GM12874 (cell line): ENCODE data around the gene CHCHD3.

Experiments
- TF ChIP-seq, protein P1 (sequence below): IDR thresholded peaks from 2 replicates; pipeline ENCODE4 v1.5.1; 2011; ENCODE audit warnings: low read depth, mild to moderate bottlenecking, control low read depth, low read length, moderate library complexity; ENCODE audit not compliant: insufficient read depth

The CHCHD3 gene

GRCh38 chr7:133040674-133041073 lies 41.2 kb downstream of the CHCHD3 start:
- TF ChIP-seq, protein P1, sequence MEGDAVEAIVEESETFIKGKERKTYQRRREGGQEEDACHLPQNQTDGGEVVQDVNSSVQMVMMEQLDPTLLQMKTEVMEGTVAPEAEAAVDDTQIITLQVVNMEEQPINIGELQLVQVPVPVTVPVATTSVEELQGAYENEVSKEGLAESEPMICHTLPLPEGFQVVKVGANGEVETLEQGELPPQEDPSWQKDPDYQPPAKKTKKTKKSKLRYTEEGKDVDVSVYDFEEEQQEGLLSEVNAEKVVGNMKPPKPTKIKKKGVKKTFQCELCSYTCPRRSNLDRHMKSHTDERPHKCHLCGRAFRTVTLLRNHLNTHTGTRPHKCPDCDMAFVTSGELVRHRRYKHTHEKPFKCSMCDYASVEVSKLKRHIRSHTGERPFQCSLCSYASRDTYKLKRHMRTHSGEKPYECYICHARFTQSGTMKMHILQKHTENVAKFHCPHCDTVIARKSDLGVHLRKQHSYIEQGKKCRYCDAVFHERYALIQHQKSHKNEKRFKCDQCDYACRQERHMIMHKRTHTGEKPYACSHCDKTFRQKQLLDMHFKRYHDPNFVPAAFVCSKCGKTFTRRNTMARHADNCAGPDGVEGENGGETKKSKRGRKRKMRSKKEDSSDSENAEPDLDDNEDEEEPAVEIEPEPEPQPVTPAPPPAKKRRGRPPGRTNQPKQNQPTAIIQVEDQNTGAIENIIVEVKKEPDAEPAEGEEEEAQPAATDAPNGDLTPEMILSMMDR: no peak

DNA sequence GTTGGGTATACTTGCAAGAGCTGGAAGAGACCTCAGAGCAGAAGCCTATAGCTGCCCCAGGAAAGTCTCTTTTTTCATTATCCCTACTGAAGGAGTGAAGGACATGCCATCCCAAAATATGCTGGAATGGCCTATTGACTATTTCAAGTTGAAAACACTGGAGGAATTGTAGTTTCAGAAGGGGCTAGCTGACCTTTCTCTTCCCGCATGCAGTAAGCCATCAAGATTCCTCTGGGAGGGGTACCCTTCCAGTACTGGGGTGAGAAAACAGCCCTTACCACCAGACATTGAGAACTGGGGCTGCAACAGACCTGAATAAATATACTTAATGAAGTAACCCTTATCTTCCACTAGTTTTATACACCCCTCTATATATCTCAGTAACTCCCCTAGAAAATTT lies 41.7 kb downstream of the CHCHD3 start:
- TF ChIP-seq, protein P1: no peak

- TF ChIP-seq, protein P1: no peak
Measured at GRCh38 chr7:133039614-133040013, 42.3 kb downstream of the CHCHD3 start.

DNA sequence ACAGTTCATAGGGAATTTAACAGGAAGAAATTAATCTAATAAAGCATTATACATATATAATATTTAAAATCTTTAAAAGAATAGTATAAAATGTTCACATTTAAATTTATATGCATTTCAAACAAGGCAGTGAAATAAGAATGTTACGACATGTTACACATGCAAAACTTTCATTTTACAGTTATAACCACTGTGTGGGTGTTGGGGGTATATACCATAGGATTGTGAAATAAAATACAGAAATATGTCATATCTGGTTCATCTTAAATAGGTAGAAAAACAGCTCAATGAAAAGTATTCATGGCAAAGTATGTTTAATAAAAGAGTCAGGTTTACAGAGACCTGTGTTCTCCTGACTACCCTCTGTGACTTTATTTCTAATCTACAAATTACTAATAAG lies 45.6 kb downstream of the CHCHD3 start:
- TF ChIP-seq, protein P1: no peak

DNA sequence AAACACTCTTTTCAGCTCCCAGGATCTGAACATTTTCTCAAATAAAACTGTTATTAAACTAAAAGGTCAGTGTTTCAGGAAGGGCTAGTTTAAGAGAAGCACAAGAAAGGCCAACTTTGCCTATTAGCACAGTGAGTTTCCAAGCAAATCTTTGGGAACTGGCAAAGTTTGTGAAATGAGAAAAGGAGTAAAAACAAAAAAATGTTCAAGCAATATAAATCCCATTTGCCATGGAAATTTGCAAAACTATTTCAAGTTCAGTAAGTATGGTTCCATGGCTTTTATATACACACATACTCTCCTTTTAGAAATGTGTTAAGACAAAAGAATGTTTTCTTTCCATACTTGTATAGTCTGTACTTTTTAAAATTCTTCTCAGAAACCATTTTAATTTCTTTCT lies 51.5 kb downstream of the CHCHD3 start:
- TF ChIP-seq, protein P1: no peak

GRCh38 chr7:133029463-133029862 lies 52.4 kb downstream of the CHCHD3 start:
- TF ChIP-seq, protein P1: no peak

- TF ChIP-seq, protein P1: no peak
Measured at GRCh38 chr7:133027397-133027796, 54.5 kb downstream of the CHCHD3 start.

GRCh38 chr7:133026210-133026859 lies 55.6 kb downstream of the CHCHD3 start:
- TF ChIP-seq, protein P1: no peak
